K562 treated with DMSO at 1 percent for 24 hours (cell line): ENCODE results near the gene LYSMD1. TPM values are rescaled to one million over a fixed set of nuclear protein-coding genes. Genes with fewer than 3 reads are reported as not detected.

Experiments used
- total RNA-seq: library from RNA; unstranded; fragments of 300-600 nt; gene quantifications from 2 replicates; pipeline ENCODE4 v1.2.3, GENCODE V29; 2022; ENCODE audit warnings: low read depth; ENCODE audit not compliant: insufficient read depth

The LYSMD1 gene
- total RNA-seq, result 5.2 and 5.8 TPM in 2 replicates

GRCh38 chr1:151165738-151166504, at the start of gene LYSMD1, which contains the start of gene SCNM1:
LYSMD1 (minus strand) TSS chr1:151165902; CDS start chr1:151165258, 644 bp downstream.
SCNM1 (plus strand) TSS chr1:151166144; CDS start chr1:151166153, 9 bp downstream.

GRCh38 chr1:151198254-151199127, 32.8 kb upstream of the LYSMD1 start, which contains the start of gene PIP5K1A:
PIP5K1A (plus strand) TSS chr1:151198552; CDS start chr1:151198997, 445 bp downstream.

GRCh38 chr1:151189637-151190445, 24.1 kb upstream of the LYSMD1 start, which contains the start of gene VPS72:
VPS72 (minus strand) TSS chr1:151190197; CDS start chr1:151190121, 76 bp downstream.

GRCh38 chr1:151175863-151176262, 10.2 kb upstream of the LYSMD1 start, which contains the start of gene TMOD4:
TMOD4 (minus strand) TSS chr1:151175981; CDS start chr1:151174875, 1,106 bp downstream.

GRCh38 chr1:151156515-151156819, 9.2 kb downstream of the LYSMD1 start, which contains the start of gene TNFAIP8L2:
TNFAIP8L2 (plus strand) TSS chr1:151156649; CDS start chr1:151158698, 2,049 bp downstream.

GRCh38 chr1:151146412-151147131, 19.1 kb downstream of the LYSMD1 start, which contains the start of gene SEMA6C:
SEMA6C (minus strand) TSS chr1:151146631; CDS start chr1:151142621, 4,010 bp downstream.

Other genes with a start within 250 kb of the LYSMD1 start
- 21.8 and 27.0 TPM in 2 replicates for gene SETDB1, start 239.5 kb downstream of the LYSMD1 start, total RNA-seq
- gene CERS2, start 191.1 kb downstream of the LYSMD1 start, total RNA-seq, result 183 and 184 TPM in 2 replicates
- 2.5 and 5.2 TPM in 2 replicates for gene ANXA9, start 183.6 kb downstream of the LYSMD1 start, total RNA-seq
- gene MINDY1, start 159.0 kb downstream of the LYSMD1 start, total RNA-seq, result 18.5 and 23.2 TPM in 2 replicates
- 23.5 and 26.5 TPM in 2 replicates for gene PRUNE1, start 157.5 kb downstream of the LYSMD1 start, total RNA-seq
- 1.7 and 2.0 TPM in 2 replicates for gene BNIPL, start 129.3 kb downstream of the LYSMD1 start, total RNA-seq
- gene C1orf56, start 118.2 kb downstream of the LYSMD1 start, total RNA-seq, result 5.3 and 7.5 TPM in 2 replicates
- 58.3 and 67.9 TPM in 2 replicates for gene CDC42SE1, start 106.3 kb downstream of the LYSMD1 start, total RNA-seq
- 9.1 and 9.4 TPM in 2 replicates for gene MLLT11, start 105.5 kb downstream of the LYSMD1 start, total RNA-seq
- 3.6 and 3.7 TPM in 2 replicates for gene GABPB2, start 95.1 kb downstream of the LYSMD1 start, total RNA-seq
- 8.6 and 9.7 TPM in 2 replicates for gene SEMA6C, start 19.3 kb downstream of the LYSMD1 start, total RNA-seq
- gene TNFAIP8L2, start 9.3 kb downstream of the LYSMD1 start, total RNA-seq, result 0.79 and 2.2 TPM in 2 replicates
- 41.3 and 42.0 TPM in 2 replicates for gene SCNM1, start 242 bp upstream of the LYSMD1 start, total RNA-seq
- gene TMOD4, start 10.1 kb upstream of the LYSMD1 start, total RNA-seq, result 0.38 TPM in 1 of 2 replicates, not detected in the other
- gene VPS72, start 24.3 kb upstream of the LYSMD1 start, total RNA-seq, result 74.3 and 81.7 TPM in 2 replicates
- gene PIP5K1A, start 32.6 kb upstream of the LYSMD1 start, total RNA-seq, result 17.7 and 19.0 TPM in 2 replicates
- 331 and 341 TPM in 2 replicates for gene PSMD4, start 88.8 kb upstream of the LYSMD1 start, total RNA-seq
- 40.9 and 43.8 TPM in 2 replicates for gene ZNF687, start 116.4 kb upstream of the LYSMD1 start, total RNA-seq
- 58.2 and 61.3 TPM in 2 replicates for gene PI4KB, start 161.5 kb upstream of the LYSMD1 start, total RNA-seq
- gene RFX5, start 181.3 kb upstream of the LYSMD1 start, total RNA-seq, result 20.3 and 25.1 TPM in 2 replicates
- 52.9 TPM in 2 replicates for gene SELENBP1, start 206.8 kb upstream of the LYSMD1 start, total RNA-seq
- 494 and 537 TPM in 2 replicates for gene PSMB4, start 233.7 kb upstream of the LYSMD1 start, total RNA-seq